Brain microvascular endothelial cell (primary cell): Measurements from ENCODE around the gene ACOXL.

Experiments
- DNase-seq: peaks from one replicate; pipeline ENCODE4 v3.0.0-alpha.2; 2020
- H3K27ac ChIP-seq: fragments of 250-450 bp; sonication (Bioruptor Pico); 2 replicates; pipeline ENCODE4 v1.5.1; 2020; ENCODE audit warnings: mild to moderate bottlenecking, moderate library complexity
- H3K27me3 ChIP-seq: fragments of 250-450 bp; sonication (Bioruptor Pico); replicated peaks from 2 replicates; pipeline ENCODE4 v1.5.1; 2020; ENCODE audit warnings: mild to moderate bottlenecking
- H3K36me3 ChIP-seq: fragments of 250-450 bp; sonication (Bioruptor Pico); replicated peaks from 2 replicates; pipeline ENCODE4 v1.5.1; 2020; ENCODE audit warnings: mild to moderate bottlenecking
- H3K4me3 ChIP-seq: 2 replicates; pipeline ENCODE4 v1.5.1; 2011; ENCODE audit warnings: low read depth, mild to moderate bottlenecking, control low read depth, low read length, moderate library complexity
- in situ Hi-C: cut with HindIII; loops from 2 replicates; pipeline ENCODE4 v1.10.0; 2017; ENCODE audit warnings: low sequenced_read_pairs, low pct_ligation_motif_present
- TF ChIP-seq, protein P1 (sequence below): IDR thresholded peaks from 2 replicates; pipeline ENCODE4 v1.5.1; 2011; ENCODE audit warnings: low read depth, mild to moderate bottlenecking, moderate library complexity, low read length, control low read depth, inconsistent platforms; ENCODE audit errors: missing control alignments

ACOXL gene

DNA sequence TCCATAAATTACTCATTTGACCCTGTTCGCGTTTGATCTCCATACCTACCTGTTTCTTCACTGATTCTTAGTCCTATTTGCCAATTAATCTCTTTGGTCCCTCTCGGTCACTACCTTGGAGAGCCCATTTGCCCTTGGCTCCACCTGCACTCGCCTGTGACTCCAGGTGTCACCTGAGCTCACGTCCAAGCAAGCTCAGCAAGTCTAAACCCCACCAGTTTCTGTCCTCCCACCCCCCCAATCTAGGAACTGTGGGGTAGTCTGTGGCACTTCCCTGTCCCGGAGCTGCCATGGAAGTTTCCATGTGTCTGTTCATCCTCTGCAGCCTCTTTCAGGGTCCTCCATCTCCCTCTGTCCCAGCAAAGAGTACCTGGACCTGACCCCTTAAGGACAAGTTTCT, 320.2 kb downstream of the ACOXL start:
- Histone ChIP-seq H3K36me3 (no peaks in the 10 kb centered on the region), H3K4me3 (no peak overlapping the region), H3K27ac (no peak overlapping the region), H3K27me3 (peaks cover 17% of the 10 kb centered on the region)
- no peak for DNase-seq
- TF ChIP-seq, protein P1, sequence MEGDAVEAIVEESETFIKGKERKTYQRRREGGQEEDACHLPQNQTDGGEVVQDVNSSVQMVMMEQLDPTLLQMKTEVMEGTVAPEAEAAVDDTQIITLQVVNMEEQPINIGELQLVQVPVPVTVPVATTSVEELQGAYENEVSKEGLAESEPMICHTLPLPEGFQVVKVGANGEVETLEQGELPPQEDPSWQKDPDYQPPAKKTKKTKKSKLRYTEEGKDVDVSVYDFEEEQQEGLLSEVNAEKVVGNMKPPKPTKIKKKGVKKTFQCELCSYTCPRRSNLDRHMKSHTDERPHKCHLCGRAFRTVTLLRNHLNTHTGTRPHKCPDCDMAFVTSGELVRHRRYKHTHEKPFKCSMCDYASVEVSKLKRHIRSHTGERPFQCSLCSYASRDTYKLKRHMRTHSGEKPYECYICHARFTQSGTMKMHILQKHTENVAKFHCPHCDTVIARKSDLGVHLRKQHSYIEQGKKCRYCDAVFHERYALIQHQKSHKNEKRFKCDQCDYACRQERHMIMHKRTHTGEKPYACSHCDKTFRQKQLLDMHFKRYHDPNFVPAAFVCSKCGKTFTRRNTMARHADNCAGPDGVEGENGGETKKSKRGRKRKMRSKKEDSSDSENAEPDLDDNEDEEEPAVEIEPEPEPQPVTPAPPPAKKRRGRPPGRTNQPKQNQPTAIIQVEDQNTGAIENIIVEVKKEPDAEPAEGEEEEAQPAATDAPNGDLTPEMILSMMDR, result no peak
- in situ Hi-C loops, result no loop called here

DNA sequence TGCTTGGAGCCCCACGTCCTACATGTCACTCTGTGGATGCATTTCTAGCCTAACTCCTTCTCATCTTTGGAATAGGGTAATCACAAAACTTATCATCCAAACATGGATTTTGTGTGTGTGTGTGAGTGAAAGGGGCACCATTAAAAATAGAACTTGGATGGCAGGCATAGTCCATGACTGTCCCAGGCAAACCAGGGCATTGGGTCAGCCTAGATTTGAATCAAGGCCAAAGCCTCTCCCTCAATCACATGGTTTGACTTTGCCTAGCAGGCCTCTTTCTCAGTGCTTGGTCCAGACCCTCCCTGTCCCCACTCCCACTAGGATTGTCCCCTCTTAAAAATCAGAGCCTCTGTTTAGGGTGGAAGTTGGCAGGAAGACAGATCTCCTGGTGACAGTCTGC, 320.9 kb downstream of the ACOXL start:
- TF ChIP-seq, protein P1, result no peak
- in situ Hi-C loops, result no loop called here
- Histone ChIP-seq H3K27ac (no peak overlapping the region), H3K36me3 (no peaks in the 10 kb centered on the region), H3K4me3 (no peak overlapping the region), H3K27me3 (peaks cover 19% of the 10 kb centered on the region)
- no peak for DNase-seq

DNA sequence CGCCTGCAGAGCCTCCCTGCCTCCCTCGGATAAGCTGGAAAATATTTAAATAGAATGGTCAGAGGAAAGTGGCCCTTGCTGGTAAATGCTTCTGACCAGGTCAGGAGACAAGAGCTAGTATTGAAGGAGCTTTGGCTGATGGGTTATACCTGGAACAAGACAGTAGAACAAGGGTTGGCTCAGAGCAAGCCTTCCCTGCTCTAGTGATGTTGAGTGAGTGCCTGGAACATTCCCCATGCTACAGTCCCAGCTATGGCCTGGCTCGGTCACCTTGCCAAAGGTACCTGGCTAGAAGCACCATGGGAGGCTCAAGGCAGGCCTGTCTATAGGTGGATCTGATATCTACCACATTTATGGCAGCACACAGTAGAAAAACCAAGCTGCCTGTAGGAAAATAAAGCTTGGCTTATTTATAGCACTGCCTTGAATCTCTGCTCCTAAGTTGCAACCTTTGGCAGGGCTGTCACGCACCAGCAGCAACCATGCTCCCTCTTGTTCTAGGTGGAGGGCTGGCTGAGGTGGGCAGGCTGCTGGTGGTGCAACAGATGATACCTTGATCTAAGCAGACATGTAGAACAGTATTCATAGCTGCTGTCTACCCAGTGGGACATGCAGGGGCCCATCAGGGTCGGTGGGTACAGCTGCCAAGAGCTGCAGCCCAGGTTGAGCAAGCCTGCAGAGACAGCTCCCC, 321.6 kb downstream of the ACOXL start:
- Histone ChIP-seq H3K27me3 (peaks cover 22% of the 10 kb centered on the region), H3K4me3 (no peak overlapping the region)

DNA sequence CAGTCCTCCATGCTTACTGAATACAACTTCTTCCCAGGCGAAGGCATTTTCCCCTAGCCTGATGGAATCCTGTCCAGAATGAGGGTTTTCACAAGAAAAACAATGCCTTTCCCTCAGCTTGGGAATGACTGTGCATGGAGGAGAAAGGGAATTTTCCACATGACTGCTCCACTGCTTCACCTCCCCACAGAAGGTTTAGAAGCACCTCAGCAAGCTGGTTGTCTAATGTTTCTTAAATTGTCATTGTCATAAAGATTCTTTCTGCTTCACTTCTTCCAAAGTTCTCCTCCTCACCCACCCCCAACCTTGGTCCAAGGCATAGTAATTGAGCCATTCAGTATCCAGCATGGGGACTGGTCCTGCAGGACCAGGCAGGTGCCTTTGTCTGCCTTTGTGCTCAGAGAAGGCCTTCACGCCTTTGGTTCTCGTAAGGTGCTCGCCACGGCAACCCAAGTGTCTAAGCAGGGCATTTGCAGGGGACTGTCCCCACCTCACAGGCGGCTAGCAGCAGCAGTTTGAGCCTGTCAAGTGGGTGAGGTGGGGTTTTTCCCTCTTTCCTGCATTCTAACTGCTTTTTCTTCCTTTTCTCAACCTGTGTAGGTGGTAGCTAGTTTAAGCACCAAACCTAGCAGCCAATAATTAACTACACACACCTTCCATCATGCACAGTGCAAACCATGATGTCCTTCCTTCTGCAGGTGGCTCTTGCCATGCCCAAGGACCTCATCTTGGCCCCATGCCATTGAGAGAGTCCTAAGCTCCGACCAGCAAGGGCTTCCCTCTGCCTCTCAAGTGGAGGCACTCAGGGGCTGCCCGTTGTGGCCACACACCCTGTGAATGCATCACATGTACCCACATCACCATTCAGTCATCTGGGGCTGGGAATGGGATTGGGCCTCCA, 322.7 kb downstream of the ACOXL start:
- H3K27me3 ChIP-seq, result peaks cover 15% of the 10 kb centered on the region
- no peak overlapping the region for H3K4me3 ChIP-seq
- in situ Hi-C loops, result no loop called here
- no peak for DNase-seq
- H3K27ac ChIP-seq, result no peak overlapping the region
- H3K36me3 ChIP-seq, result no peaks in the 10 kb centered on the region
- TF ChIP-seq, protein P1, result no peak

More for the DNA sequence above, 321.6 kb downstream of the ACOXL start:
- H3K36me3 ChIP-seq, result no peaks in the 10 kb centered on the region
- H3K27ac ChIP-seq, result no peak overlapping the region
- TF ChIP-seq, protein P1, result no peak
- in situ Hi-C loops, result no loop called here
- DNase-seq, result no peak

DNA sequence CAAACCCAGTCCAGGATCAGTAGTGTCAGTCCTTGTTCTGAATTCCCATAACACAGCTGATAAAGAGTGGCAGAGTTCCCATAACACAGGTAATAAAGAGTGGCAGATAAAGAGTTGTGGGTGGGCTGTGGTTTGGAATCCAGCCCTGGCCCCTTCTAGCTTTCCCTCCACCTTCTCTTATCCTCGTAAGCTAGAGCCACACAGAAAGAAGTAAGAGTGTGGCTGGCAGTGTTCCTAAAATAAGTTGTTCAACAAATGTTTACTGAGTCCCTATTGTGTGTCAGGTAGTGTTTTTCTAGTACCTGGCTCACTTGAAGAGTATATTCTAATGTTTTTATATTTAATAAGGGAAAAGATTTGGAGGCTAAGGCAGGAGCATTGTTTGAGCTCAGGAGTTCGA, 323.4 kb downstream of the ACOXL start:
- TF ChIP-seq, protein P1, result no peak
- in situ Hi-C loops, result no loop called here

More for the DNA sequence above, 323.4 kb downstream of the ACOXL start:
- Histone ChIP-seq H3K36me3 (no peaks in the 10 kb centered on the region), H3K27me3 (peaks cover 15% of the 10 kb centered on the region), H3K27ac (no peak overlapping the region), H3K4me3 (no peak overlapping the region)
- DNase-seq, result no peak
